Activated T-helper 17 cell treated with anti-CD3 and anti-CD28 coated beads, Interleukin-2, amount 50 U/mL, for 72 hours (primary cell): ENCODE measurements around the gene CCL20. TPM values are rescaled to one million over a fixed set of nuclear protein-coding genes. Genes with fewer than 3 reads are reported as not detected.
"Not testable (repeated sequence)": the region's sequence is repeated elsewhere in the genome, so short reads cannot be mapped to it uniquely, and the experiment has no call there.

ENCODE experiments used
- ATAC-seq: fragments of 150-1000 bp; cut with Tn5 transposase; replicated peaks from 2 replicates; pipeline ENCODE4 v1.10.0; 2021; ENCODE audit warnings: mild to moderate bottlenecking, moderate library complexity
- H3K27ac Mint-ChIP-seq: one replicate; pipeline ENCODE4 v1.8.0; 2022; ENCODE audit warnings: mixed read lengths
- H3K27me3 Mint-ChIP-seq: one replicate; pipeline ENCODE4 v1.8.0; 2022; ENCODE audit warnings: mixed read lengths
- H3K36me3 Mint-ChIP-seq: one replicate; pipeline ENCODE4 v1.8.0; 2022; ENCODE audit warnings: low read depth, mild to moderate bottlenecking, mixed read lengths
- H3K4me1 Mint-ChIP-seq: one replicate; pipeline ENCODE4 v1.8.0; 2022; ENCODE audit warnings: mixed read lengths
- H3K4me3 Mint-ChIP-seq: one replicate; pipeline ENCODE4 v1.8.0; 2022; ENCODE audit warnings: mild to moderate bottlenecking, mixed read lengths
- H3K9me3 Mint-ChIP-seq: one replicate; pipeline ENCODE4 v1.8.0; 2022; ENCODE audit warnings: mixed read lengths
- total RNA-seq, 2 donors: library from RNA; stranded (reverse); gene quantifications; one replicate each; pipeline ENCODE4 v1.2.3, GENCODE V29; 2022

CCL20 gene
- total RNA-seq, 2 donors from 2014 or later: 36.1 to 137 TPM

GRCh38 chr2:227788561-227789018 is 25.1 kb upstream of the CCL20 start:
- peaks cover 5% of the 10 kb centered on the region for H3K9me3 Mint-ChIP-seq
- H3K27me3 Mint-ChIP-seq: no peaks in the 10 kb centered on the region
- no peaks in the 10 kb centered on the region for H3K36me3 Mint-ChIP-seq
- peak overlapping the region; percentile 65 for H3K27ac Mint-ChIP-seq
- ATAC-seq: peak; percentile 86
- peaks cover 31% of the 10 kb centered on the region for H3K4me1 Mint-ChIP-seq
- H3K4me3 Mint-ChIP-seq: peak overlapping the region; percentile 44

- ATAC-seq: no peak
- H3K9me3 Mint-ChIP-seq: peaks cover 5% of the 10 kb centered on the region
- peak overlapping the region; percentile 10 for H3K4me3 Mint-ChIP-seq
- H3K36me3 Mint-ChIP-seq: no peaks in the 10 kb centered on the region
- H3K27me3 Mint-ChIP-seq: no peaks in the 10 kb centered on the region
- no peak overlapping the region for H3K27ac Mint-ChIP-seq
- peaks cover 24% of the 10 kb centered on the region for H3K4me1 Mint-ChIP-seq
These were observed 23.8 kb upstream of the CCL20 start for GRCh38 chr2:227789803-227790202.

- Mint-ChIP-seq H3K4me3 (no peak overlapping the region), H3K9me3 (peaks cover 5% of the 10 kb centered on the region), H3K36me3 (no peaks in the 10 kb centered on the region), H3K4me1 (peaks cover 14% of the 10 kb centered on the region), H3K27ac (no peak overlapping the region), H3K27me3 (no peaks in the 10 kb centered on the region)
- no peak for ATAC-seq
These were observed 20.4 kb upstream of the CCL20 start for GRCh38 chr2:227793148-227793712.

- Mint-ChIP-seq H3K27ac (no peak overlapping the region), H3K36me3 (no peaks in the 10 kb centered on the region), H3K27me3 (no peaks in the 10 kb centered on the region), H3K4me1 (no peaks in the 10 kb centered on the region), H3K4me3 (no peak overlapping the region), H3K9me3 (no peaks in the 10 kb centered on the region)
- no peak for ATAC-seq
These were observed 17.5 kb upstream of the CCL20 start for GRCh38 chr2:227796045-227796711.

- not testable (repeated sequence) for H3K27ac Mint-ChIP-seq, ATAC-seq, H3K4me1 Mint-ChIP-seq, H3K36me3 Mint-ChIP-seq, H3K9me3 Mint-ChIP-seq, H3K4me3 Mint-ChIP-seq, H3K27me3 Mint-ChIP-seq
These were observed 16.9 kb upstream of the CCL20 start for GRCh38 chr2:227796768-227797167.

- Mint-ChIP-seq H3K4me3 (no peak overlapping the region), H3K27ac (no peak overlapping the region), H3K27me3 (no peaks in the 10 kb centered on the region), H3K36me3 (no peaks in the 10 kb centered on the region), H3K4me1 (no peaks in the 10 kb centered on the region), H3K9me3 (no peaks in the 10 kb centered on the region)
- no peak for ATAC-seq
These were observed 14.4 kb upstream of the CCL20 start for GRCh38 chr2:227799202-227799601.

- Mint-ChIP-seq H3K4me3 (no peak overlapping the region), H3K27ac (no peak overlapping the region), H3K4me1 (peaks cover 11% of the 10 kb centered on the region), H3K27me3 (no peaks in the 10 kb centered on the region), H3K36me3 (peaks cover 16% of the 10 kb centered on the region), H3K9me3 (peaks cover 5% of the 10 kb centered on the region)
- ATAC-seq: no peak
These were observed 10.8 kb upstream of the CCL20 start for GRCh38 chr2:227802882-227803281.

- peak; percentile 51 for ATAC-seq
- H3K27me3 Mint-ChIP-seq: no peaks in the 10 kb centered on the region
- peak overlapping the region; percentile 85 for H3K27ac Mint-ChIP-seq
- peak overlapping the region; percentile 94 for H3K4me3 Mint-ChIP-seq
- peaks cover 5% of the 10 kb centered on the region for H3K9me3 Mint-ChIP-seq
- peaks cover 37% of the 10 kb centered on the region for H3K36me3 Mint-ChIP-seq
- H3K4me1 Mint-ChIP-seq: peaks cover 14% of the 10 kb centered on the region
These were observed 8.7 kb upstream of the CCL20 start for GRCh38 chr2:227804975-227805374.

GRCh38 chr2:227805578-227805977 is 8.1 kb upstream of the CCL20 start:
- peak; percentile 89 for ATAC-seq
- peak overlapping the region; percentile 85 for H3K27ac Mint-ChIP-seq
- peaks cover 5% of the 10 kb centered on the region for H3K9me3 Mint-ChIP-seq
- peaks cover 43% of the 10 kb centered on the region for H3K36me3 Mint-ChIP-seq
- H3K4me1 Mint-ChIP-seq: peaks cover 20% of the 10 kb centered on the region
- H3K4me3 Mint-ChIP-seq: peak overlapping the region; percentile 94
- H3K27me3 Mint-ChIP-seq: no peaks in the 10 kb centered on the region

- Mint-ChIP-seq H3K9me3 (peaks cover 5% of the 10 kb centered on the region), H3K4me1 (peaks cover 39% of the 10 kb centered on the region), H3K36me3 (peaks cover 77% of the 10 kb centered on the region), H3K4me3 (peak overlapping the region; percentile 94), H3K27ac (peak overlapping the region; percentile 92), H3K27me3 (no peaks in the 10 kb centered on the region)
- ATAC-seq: no peak
These were observed 4.7 kb upstream of the CCL20 start for GRCh38 chr2:227808936-227809335.

GRCh38 chr2:227812001-227812400 is 1.6 kb upstream of the CCL20 start:
- peaks cover 30% of the 10 kb centered on the region for H3K4me1 Mint-ChIP-seq
- no peaks in the 10 kb centered on the region for H3K27me3 Mint-ChIP-seq
- no peak for ATAC-seq
- no peaks in the 10 kb centered on the region for H3K9me3 Mint-ChIP-seq
- H3K4me3 Mint-ChIP-seq: peak overlapping the region; percentile 94
- peaks cover 99% of the 10 kb centered on the region for H3K36me3 Mint-ChIP-seq
- H3K27ac Mint-ChIP-seq: peak overlapping the region; percentile 92

- peak overlapping the region; percentile 94 for H3K4me3 Mint-ChIP-seq
- H3K27ac Mint-ChIP-seq: peak overlapping the region; percentile 92
These were observed 447 bp upstream of the CCL20 start for GRCh38 chr2:227813229-227813561.

GRCh38 chr2:227815066-227815465 is 1.4 kb downstream of the CCL20 start:
- peaks cover 36% of the 10 kb centered on the region for H3K4me1 Mint-ChIP-seq
- no peak for ATAC-seq
- H3K36me3 Mint-ChIP-seq: peaks cover 89% of the 10 kb centered on the region
- H3K27me3 Mint-ChIP-seq: no peaks in the 10 kb centered on the region
- no peaks in the 10 kb centered on the region for H3K9me3 Mint-ChIP-seq
- peak overlapping the region; percentile 94 for H3K4me3 Mint-ChIP-seq
- peak overlapping the region; percentile 92 for H3K27ac Mint-ChIP-seq

More at GRCh38 chr2:227813229-227813561, 447 bp upstream of the CCL20 start:
- peaks cover 100% of the 10 kb centered on the region for H3K36me3 Mint-ChIP-seq
- ATAC-seq: no peak
- no peaks in the 10 kb centered on the region for H3K9me3 Mint-ChIP-seq
- peaks cover 31% of the 10 kb centered on the region for H3K4me1 Mint-ChIP-seq
- H3K27me3 Mint-ChIP-seq: no peaks in the 10 kb centered on the region

GRCh38 chr2:227816507-227817294 is 3.1 kb downstream of the CCL20 start:
- Mint-ChIP-seq H3K27ac (peak overlapping the region; percentile 92), H3K9me3 (peaks cover 5% of the 10 kb centered on the region), H3K4me3 (peak overlapping the region; percentile 94)

GRCh38 chr2:227817336-227817735 is 3.7 kb downstream of the CCL20 start:
- no peaks in the 10 kb centered on the region for H3K27me3 Mint-ChIP-seq
- peaks cover 43% of the 10 kb centered on the region for H3K4me1 Mint-ChIP-seq
- H3K27ac Mint-ChIP-seq: peak overlapping the region; percentile 92
- H3K4me3 Mint-ChIP-seq: peak overlapping the region; percentile 94
- peaks cover 66% of the 10 kb centered on the region for H3K36me3 Mint-ChIP-seq
- ATAC-seq: no peak
- H3K9me3 Mint-ChIP-seq: peaks cover 5% of the 10 kb centered on the region

More at GRCh38 chr2:227816507-227817294, 3.1 kb downstream of the CCL20 start:
- H3K36me3 Mint-ChIP-seq: peaks cover 73% of the 10 kb centered on the region
- peak; percentile 9 for ATAC-seq
- peaks cover 46% of the 10 kb centered on the region for H3K4me1 Mint-ChIP-seq
- no peaks in the 10 kb centered on the region for H3K27me3 Mint-ChIP-seq
